Effector memory CD4-positive, alpha-beta T cell (primary cell): ENCODE data around the gene RNF224.

Experiments used
- DNase-seq, 3 donors: peaks; one replicate each; pipeline ENCODE4 v3.0.0-alpha.2; 2020
- H3K27ac ChIP-seq: 2 replicates; pipeline ENCODE4 v1.7.0; 2013; ENCODE audit warnings: mild to moderate bottlenecking, low read length, moderate library complexity; ENCODE audit not compliant: insufficient read depth, poor library complexity, severe bottlenecking
- H3K27me3 ChIP-seq: replicated peaks from 2 replicates; pipeline ENCODE4 v1.7.0; 2013; ENCODE audit warnings: mild to moderate bottlenecking, low read length; ENCODE audit not compliant: insufficient read depth, control insufficient read depth, poor library complexity, severe bottlenecking
- H3K36me3 ChIP-seq: 2 replicates; pipeline ENCODE4 v1.7.0; 2013; ENCODE audit warnings: mild to moderate bottlenecking, low read length, moderate library complexity; ENCODE audit not compliant: control insufficient read depth, insufficient read depth
- H3K4me1 ChIP-seq: 2 replicates; pipeline ENCODE4 v1.7.0; 2013; ENCODE audit warnings: low read length, mild to moderate bottlenecking; ENCODE audit not compliant: control insufficient read depth, insufficient read depth, poor library complexity, severe bottlenecking
- H3K4me3 ChIP-seq: 2 replicates; pipeline ENCODE4 v1.7.0; 2013; ENCODE audit warnings: low read length, low read depth, mild to moderate bottlenecking; ENCODE audit not compliant: insufficient read depth, poor library complexity, severe bottlenecking
- H3K9me3 ChIP-seq: 2 replicates; pipeline ENCODE4 v1.7.0; 2013; ENCODE audit warnings: mild to moderate bottlenecking, low read length, moderate library complexity; ENCODE audit not compliant: control insufficient read depth

RNF224 gene

DNA sequence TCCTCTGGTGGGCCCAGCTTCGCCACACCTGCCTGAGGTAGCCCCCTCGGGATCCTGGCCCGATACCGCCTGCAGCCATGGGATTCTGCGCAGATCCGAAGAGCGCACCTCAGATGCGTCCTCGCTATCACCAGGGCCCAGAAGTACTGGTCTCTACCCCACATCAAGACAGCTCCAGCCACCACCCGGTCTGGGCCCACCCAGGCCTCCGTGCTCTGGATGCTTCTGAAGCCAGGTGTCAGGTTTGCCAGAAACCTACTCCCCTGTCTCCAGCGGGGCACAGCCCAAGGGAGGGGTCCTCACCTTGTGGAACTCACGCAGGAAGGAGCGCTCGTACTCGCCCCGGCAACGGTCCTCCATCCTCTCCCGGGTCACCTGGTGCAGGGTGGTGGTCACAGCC lies 41.4 kb upstream of the RNF224 start:
- Histone ChIP-seq H3K4me1 (peaks cover 37% of the 10 kb centered on the region), H3K27me3 (no peaks in the 10 kb centered on the region), H3K27ac (no peak overlapping the region), H3K9me3 (no peaks in the 10 kb centered on the region), H3K36me3 (peaks cover 60% of the 10 kb centered on the region), H3K4me3 (no peak overlapping the region)
- no peak for DNase-seq

DNA sequence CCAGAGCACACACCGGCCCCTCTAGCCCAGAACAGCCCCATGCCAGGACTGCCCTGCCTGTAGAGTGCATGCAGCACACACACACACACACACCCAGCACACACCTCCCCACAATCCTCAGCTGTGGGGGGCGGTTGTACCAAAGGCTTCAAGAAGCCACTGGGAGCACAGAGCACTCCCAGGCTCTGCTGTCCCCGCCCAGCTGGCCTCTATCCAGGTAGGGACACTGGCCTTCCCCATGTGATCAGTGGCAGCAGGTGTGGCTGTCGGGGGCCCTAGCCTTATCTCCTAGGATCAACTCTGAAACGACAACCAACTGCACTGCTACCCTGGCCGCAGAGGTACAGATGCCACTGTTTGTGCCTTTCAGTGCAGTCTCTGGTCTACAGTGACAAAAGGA lies 40.9 kb upstream of the RNF224 start:
- Histone ChIP-seq H3K9me3 (no peaks in the 10 kb centered on the region), H3K27ac (no peak overlapping the region), H3K27me3 (no peaks in the 10 kb centered on the region), H3K36me3 (peaks cover 55% of the 10 kb centered on the region), H3K4me1 (peaks cover 37% of the 10 kb centered on the region), H3K4me3 (no peak overlapping the region)
- no peak for DNase-seq

DNA sequence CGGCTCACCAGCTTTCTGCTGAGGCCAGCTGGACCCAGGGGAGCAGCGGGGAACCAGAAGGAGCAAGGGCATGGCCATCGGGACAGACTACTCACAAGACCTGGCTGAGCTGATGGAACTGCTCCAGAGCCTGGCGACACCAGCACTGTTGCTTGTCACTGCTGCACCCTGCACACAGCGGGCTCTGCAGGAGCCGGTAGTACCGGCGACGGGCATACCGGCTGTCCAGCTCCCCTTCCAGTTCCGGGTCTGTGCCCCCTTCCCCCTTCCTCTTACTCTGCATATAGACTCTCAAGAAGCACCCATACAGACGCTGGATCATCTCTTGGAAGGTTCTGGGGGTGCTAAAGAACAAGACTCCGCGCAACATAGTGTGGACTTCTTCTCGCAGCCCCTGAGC lies 39.9 kb upstream of the RNF224 start:
- H3K27ac ChIP-seq, result no peak overlapping the region
- peaks cover 49% of the 10 kb centered on the region for H3K36me3 ChIP-seq

DNA sequence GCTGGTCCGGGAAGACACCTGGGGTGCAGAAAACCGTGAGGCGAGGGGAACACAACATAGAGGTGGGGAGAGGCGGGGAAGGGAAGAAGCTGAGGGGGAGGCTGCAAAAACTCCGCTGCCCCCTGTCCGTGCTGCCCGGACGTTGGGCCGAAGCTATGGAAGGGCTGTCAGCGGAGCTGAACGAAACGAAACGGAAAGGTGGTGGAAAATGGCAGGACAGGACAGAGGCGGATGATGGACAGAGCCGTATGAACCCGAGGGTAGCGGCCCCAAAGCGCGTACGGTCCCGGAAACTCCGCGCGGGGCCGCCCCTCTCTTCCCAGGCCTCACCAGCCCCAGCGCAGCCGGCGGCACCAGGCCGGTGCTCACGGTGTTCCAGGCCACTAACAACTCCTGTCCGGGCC lies 39.2 kb upstream of the RNF224 start:
- peaks cover 37% of the 10 kb centered on the region for H3K4me1 ChIP-seq
- H3K27me3 ChIP-seq, result no peaks in the 10 kb centered on the region
- peak overlapping the region; percentile 96 for H3K27ac ChIP-seq
- H3K36me3 ChIP-seq, result peaks cover 42% of the 10 kb centered on the region
- peak in 1 of 3 donors; percentile 2 for DNase-seq
- peak overlapping the region; percentile 88 for H3K4me3 ChIP-seq
- H3K9me3 ChIP-seq, result no peaks in the 10 kb centered on the region

More for the DNA sequence above, 39.9 kb upstream of the RNF224 start:
- peaks cover 37% of the 10 kb centered on the region for H3K4me1 ChIP-seq
- DNase-seq, result no peak
- peak overlapping the region; percentile 88 for H3K4me3 ChIP-seq
- no peaks in the 10 kb centered on the region for H3K27me3 ChIP-seq
- no peaks in the 10 kb centered on the region for H3K9me3 ChIP-seq

DNA sequence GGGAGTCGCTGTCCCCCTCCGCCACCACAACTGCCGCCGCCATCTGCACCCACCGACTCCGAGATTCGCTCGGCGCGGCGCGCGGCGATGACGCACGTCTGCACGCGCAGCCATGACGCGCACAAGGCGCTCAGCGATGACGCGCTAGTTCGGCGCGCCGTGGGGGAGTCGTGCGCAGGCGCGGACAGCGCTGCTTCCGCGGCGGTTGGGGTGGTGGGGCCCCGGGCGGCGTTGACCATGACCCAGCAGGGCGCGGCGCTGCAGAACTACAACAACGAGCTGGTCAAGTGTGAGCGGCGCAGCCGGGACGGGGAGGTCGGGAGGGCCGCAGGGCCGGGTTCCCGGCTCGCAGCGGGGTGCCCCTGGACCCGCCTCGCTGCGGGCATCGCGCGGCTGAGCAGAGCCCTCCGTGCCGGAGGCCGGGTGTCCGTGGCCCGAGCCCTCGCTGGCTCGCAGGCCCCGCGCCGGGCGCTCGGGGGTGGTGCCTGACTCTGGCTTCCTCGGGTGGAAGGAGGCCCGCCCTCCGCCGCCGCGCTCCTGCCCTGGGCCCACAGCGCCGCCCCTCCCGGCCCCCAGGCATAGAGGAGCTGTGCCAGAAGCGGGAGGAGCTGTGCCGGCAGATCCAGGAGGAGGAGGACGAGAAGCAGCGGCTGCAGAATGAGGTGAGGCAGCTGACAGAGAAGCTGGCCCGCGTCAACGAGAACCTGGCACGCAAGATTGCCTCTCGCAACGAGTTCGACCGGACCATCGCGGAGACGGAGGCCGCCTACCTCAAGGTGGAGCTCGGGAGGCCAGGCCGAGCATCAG lies 38.6 kb upstream of the RNF224 start, which contains the start of the genes ANAPC2 and SSNA1:
Gene ANAPC2, minus strand, starts transcription at position 71 of the 807 bp plus-strand sequence. Its CDS starts 28 bp downstream, at position 43.
Gene SSNA1, plus strand, starts transcription at position 187 of the 807 bp plus-strand sequence. Its CDS starts 51 bp downstream, at position 238.
- DNase-seq, result peak; percentile 85 to 89 (median 88)
- H3K36me3 ChIP-seq, result peaks cover 36% of the 10 kb centered on the region
- H3K4me3 ChIP-seq, result peak within 1 kb of the TSS; percentile 88
- H3K27ac ChIP-seq, result peak within 1 kb of the TSS; percentile 96
- H3K27me3 ChIP-seq, result no peaks in the 10 kb centered on the region
- no peaks in the 10 kb centered on the region for H3K9me3 ChIP-seq
- peaks cover 37% of the 10 kb centered on the region for H3K4me1 ChIP-seq

DNA sequence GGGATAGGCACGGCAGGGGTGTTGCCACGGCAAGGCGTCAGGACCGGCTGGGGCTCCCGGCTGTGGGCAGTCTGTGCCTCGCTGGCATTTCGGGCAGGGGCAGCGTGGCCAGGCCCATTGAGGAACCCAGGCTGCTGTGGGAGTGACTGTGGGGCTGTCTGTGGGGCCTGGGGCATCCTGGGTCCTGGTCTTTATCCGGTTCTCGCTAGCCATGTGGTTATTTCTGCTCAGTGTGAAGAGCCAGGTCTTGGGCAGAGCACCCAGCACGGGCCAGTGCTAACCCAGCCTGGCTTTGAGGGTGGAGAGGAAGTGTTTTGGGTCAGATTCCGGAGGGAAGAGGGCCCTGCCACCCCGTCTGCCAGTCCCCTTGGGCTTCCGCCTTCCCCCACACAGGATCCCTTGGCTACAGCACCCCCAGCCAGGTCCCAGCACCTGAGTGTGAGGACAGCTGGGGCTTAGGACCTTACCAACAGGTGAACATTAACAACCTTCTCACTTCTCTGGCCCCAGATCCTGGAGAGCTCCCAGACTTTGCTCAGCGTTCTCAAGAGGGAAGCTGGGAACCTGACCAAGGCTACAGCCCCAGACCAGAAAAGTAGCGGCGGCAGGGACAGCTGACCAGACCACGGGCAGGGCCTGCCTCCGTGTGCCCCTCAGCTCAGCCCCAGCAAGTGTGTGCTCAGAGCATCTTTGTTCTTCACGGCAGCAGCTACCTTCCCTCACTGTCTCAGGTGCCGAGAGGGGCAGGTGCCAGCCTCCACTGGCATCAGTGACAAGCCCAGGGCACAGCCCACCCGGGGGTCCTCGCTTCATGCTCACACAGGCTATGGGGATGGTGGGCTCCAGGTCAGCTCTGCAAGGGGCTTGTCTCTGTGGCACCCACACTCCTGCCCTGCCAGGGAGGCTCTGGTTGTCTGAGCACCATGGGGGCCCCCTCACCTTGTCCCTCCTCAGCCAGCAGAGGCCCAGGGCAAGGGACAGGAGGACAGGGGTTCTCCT lies 37.7 kb upstream of the RNF224 start:
- Histone ChIP-seq H3K4me3 (peak overlapping the region; percentile 88), H3K36me3 (peaks cover 27% of the 10 kb centered on the region), H3K9me3 (no peaks in the 10 kb centered on the region), H3K4me1 (peaks cover 37% of the 10 kb centered on the region), H3K27ac (peak overlapping the region; percentile 96), H3K27me3 (no peaks in the 10 kb centered on the region)
- DNase-seq, result no peak

DNA sequence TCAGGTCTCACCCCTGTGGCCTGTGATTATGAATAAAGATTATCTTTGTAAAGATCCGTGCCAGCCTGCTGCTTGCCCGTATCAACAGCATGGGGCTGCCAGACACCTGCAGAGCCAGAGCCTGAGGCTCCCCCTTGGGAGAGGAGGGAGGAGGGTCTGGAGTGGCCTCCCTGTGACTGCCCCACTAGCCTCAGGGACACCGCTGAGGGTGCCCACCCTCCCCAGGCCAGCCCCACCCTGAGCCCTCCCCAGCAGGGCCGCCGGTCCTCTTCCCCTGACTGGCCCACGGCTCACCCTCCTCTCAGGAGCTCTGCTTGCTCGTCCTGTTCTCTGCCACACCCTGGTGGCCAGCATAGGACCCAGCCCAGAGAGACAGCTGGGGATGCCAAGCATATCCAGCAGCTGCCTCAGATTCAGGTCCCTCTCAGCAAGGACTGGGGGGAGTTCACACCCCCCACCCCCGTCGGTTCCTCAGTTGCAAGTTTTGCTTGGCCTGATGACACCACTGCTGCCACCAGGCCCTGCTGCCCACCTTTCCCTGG lies 36.9 kb upstream of the RNF224 start:
- Histone ChIP-seq H3K4me1 (peaks cover 37% of the 10 kb centered on the region), H3K27ac (peak overlapping the region; percentile 96), H3K9me3 (no peaks in the 10 kb centered on the region), H3K4me3 (no peak overlapping the region), H3K36me3 (peaks cover 20% of the 10 kb centered on the region), H3K27me3 (no peaks in the 10 kb centered on the region)
- DNase-seq, result no peak

DNA sequence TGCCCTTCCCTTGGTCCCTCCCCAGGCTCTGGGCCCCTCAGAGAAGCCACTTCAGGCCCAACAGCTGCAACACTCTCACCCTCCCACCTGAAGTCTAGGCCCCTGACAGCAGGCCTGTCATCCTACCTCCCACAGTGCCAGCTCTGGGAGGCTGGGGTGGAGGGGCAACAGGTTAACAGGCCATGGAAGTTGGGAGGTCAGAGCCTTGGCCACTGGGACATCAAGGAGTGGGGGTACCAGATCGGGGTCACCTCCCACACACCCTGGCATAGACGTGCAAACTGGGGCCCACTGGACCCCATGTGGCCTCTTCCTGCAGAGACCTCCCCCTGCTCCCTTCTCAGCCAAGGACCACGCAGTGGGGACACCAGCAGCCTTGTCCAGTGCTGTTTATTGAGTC lies 36.1 kb upstream of the RNF224 start:
- Histone ChIP-seq H3K4me1 (peaks cover 32% of the 10 kb centered on the region), H3K27ac (no peak overlapping the region), H3K9me3 (no peaks in the 10 kb centered on the region), H3K36me3 (peaks cover 12% of the 10 kb centered on the region), H3K27me3 (no peaks in the 10 kb centered on the region), H3K4me3 (no peak overlapping the region)
- no peak for DNase-seq

DNA sequence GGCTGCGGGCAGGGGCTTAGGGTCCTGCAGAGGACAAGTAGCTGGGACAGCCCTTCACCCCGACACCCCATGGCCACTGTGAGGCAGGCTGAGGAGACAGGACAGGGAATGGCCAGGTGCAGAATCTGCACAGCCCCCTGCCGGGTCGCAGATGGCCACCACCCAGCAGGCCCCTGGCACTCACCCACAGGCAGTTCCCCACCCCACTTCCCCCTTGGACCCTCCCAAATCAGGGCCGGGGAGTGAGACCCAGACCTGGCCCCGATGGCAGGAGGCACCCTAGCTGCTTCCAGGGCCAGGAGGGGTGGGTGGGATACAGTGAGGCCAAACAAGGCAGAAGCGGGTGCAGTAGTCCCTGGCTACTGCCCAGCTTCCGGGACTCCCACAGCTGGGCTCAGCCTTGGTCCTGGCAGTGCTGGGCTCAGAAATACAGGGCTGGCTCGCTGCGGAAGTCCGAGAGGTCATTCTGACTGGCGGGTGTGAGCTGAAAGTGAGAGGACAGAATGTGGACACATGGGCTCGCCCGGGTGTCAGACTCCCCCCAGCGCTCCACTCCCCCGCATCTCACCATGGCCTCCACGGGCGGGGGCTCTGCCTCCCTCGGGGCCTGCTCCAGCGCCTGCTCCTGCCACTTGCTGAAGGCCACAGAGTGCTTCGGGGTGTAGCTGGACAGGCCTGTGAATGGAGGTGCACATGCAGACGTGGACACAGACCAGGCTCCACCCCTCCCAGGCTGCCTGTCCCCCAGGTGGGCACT lies 35.4 kb upstream of the RNF224 start:
- H3K4me3 ChIP-seq, result no peak overlapping the region
- H3K9me3 ChIP-seq, result no peaks in the 10 kb centered on the region
- H3K36me3 ChIP-seq, result peaks cover 12% of the 10 kb centered on the region

More for the DNA sequence above, 35.4 kb upstream of the RNF224 start:
- Histone ChIP-seq H3K27ac (no peak overlapping the region), H3K4me1 (peaks cover 26% of the 10 kb centered on the region), H3K27me3 (no peaks in the 10 kb centered on the region)
- no peak for DNase-seq
